Fibroblast of lung (primary cell): ENCODE data around the gene ODAD4.

ENCODE experiments used
- CTCF ChIP-seq, 2 donors: IDR thresholded peaks in 1 of 2; conservative IDR thresholded peaks in 1 of 2; 1 replicate in 1 of 2; 2 replicates in 1 of 2; pipeline ENCODE4 v1.5.1; 2011 to 2012; ENCODE audit warnings: low read length in 2 of 2, control low read depth in 1 of 2, inconsistent platforms in 1 of 2, low read depth in 1 of 2, mild to moderate bottlenecking in 1 of 2
- EZH2 ChIP-seq: IDR thresholded peaks from 2 replicates; pipeline ENCODE4 v1.5.1; 2012; ENCODE audit warnings: low read length, control low read depth, mild to moderate bottlenecking; ENCODE audit errors: missing control alignments

- no peak for TF ChIP-seq EZH2
- TF ChIP-seq CTCF (conservative IDR thresholded peaks at IDR 0.05 in 1 of 2, IDR thresholded peaks at IDR 0.05 in 1 of 2; ENCODE audit: low read depth in 1 of 2, low read length in 2 of 2), result no peak
Observed at GRCh38 chr17:41913798-41914197, 16.6 kb upstream of the ODAD4 start.
